ENCODE measurements around the gene SOX8. TPM values are rescaled to one million over a fixed set of nuclear protein-coding genes. Genes with fewer than 3 reads are reported as not detected.

Gene SOX8
- total RNA-seq, 1 experiment from 2014 or later = not detected

- no peak for DNase-seq (ENCODE audit: low read depth)
These were observed 25.2 kb downstream of the SOX8 start for GRCh38 chr16:1006781-1007180.

- peak; percentile 39 for DNase-seq (ENCODE audit: low read depth)
These were observed 25.8 kb downstream of the SOX8 start for GRCh38 chr16:1007284-1007850.

GRCh38 chr16:1008085-1008484 is 26.5 kb downstream of the SOX8 start:
- DNase-seq (ENCODE audit: low read depth) = no peak

DNA sequence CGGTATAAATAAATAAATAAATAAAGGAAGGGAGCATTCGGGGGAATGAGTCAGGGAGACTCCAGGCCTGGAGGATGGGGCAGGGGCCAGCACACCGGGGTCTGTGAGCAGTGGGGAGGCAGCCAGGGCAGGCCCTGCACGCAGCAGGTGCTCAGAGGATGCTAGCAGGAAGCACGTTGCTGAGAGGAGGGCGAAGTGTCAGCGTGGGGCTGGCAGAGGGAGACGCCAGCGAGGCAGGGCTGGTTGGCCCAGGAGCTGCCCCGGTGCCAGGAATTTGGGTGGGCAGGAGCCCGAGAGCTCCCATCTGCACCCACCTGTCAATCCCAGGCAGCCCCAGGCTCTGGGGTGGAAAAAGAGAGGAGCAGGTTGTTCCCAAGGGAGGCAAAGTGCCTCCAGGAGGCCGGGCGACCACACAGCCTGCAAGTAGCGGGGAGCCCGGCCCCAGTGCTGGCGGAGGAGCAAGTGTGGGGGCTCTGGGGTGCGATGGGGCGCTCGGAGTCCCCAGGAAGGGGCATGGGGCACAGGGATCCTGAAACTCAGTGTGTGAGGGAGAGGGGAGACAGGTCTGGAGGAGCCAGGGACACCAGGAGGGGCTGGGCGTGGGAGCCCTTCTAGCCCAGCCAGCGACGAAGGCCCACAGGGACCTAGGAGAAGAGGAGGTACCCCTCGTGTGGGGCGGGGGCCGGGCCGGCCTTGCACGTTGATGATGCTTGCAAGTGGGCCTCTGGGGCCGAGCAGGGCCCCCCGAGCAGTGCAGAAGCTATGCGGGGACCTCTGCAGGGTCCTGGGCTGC is 28.0 kb downstream of the SOX8 start:
- no peak for DNase-seq (ENCODE audit: low read depth)

- no peak for DNase-seq (ENCODE audit: low read depth)
These were observed 28.7 kb downstream of the SOX8 start for GRCh38 chr16:1010251-1010650.

GRCh38 chr16:1010815-1011214 is 29.2 kb downstream of the SOX8 start:
- no peak for DNase-seq (ENCODE audit: low read depth)

DNA sequence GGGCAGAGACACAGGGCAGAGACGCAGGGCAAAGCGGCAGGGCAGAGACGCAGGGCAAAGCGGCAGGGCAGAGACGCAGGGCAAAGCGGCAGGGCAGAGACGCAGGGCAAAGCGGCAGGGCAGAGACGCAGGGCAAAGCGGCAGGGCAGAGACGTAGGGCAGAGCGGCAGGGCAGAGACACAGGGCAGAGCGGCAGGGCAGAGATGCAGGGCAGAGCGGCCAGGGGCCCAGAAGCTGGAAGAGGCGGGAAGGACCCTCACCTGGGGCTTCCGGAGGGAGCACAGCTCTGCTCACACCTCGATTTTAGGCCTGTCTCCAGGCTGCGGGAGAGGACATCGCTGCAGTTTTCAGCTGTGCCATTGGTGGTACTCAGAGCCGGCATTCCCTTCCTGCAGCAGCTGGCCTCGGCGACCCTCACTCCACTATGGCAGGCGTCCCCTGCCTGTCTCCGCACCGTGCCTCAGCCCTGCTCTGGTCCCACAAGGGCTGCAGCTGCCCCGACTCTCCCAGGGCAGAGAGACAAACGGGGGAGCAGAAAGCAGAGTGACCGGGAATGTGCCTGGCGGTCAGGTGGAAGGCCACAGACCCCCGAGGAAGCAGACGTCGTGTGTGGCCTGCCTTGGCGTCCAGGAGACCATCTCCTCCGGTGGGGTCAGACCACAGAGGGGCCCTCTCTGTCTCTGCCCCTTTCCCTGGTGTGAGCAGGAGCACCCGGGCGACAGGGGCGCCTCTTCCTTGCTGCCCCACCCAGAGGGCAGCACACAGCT is 29.9 kb downstream of the SOX8 start:
- DNase-seq (ENCODE audit: low read depth) = no peak

- no peak for DNase-seq (ENCODE audit: low read depth)
These were observed 30.6 kb downstream of the SOX8 start for GRCh38 chr16:1012135-1012534.

DNA sequence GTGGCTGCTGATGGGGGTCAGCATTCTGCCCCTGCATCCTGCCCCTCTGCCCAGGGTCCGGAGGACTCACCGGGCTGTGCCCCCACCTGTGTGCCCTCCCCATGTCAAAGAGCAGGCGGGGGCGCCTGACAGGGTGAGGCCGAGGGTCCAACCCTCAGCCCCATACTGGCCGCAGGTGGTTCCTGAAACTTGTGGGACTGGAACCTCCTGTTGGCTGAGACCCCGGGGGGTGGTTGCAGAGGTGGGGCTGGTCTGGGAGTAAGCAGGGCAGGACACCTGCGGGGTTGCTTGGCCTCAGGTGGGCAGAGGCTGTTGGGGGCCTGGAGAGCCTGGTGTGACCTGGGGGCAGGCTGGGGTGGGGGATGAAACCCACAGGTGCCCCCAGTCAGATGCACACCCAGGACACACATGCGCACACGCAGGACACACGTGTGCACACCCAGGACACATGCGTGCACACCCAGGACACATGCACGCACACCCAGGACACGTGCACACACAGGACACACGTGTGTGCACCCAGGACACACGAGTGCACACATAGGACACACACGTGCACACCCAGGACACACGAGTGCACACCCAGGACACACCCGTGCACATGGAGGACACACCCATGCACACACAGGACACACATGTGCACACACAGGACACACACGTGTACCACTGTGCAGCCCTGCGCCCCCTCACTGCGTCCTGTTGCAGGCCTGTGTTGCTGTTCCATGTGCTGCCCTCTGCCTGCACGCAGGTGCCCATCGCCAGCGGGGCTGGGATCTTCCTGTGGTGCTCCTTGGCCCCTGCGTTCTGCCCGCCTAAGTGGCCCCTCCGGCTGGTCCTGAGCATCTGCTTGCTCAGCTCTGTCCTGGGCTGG is 31.4 kb downstream of the SOX8 start:
- DNase-seq (ENCODE audit: low read depth) = no peak

GRCh38 chr16:1013593-1013900 is 32.0 kb downstream of the SOX8 start:
- DNase-seq (ENCODE audit: low read depth) = no peak

- DNase-seq (ENCODE audit: low read depth) = no peak
These were observed 32.7 kb downstream of the SOX8 start for GRCh38 chr16:1014221-1014620.

- no peak for DNase-seq (ENCODE audit: low read depth)
These were observed 33.4 kb downstream of the SOX8 start for GRCh38 chr16:1014771-1015495.

GRCh38 chr16:1018447-1019198 is 37.1 kb downstream of the SOX8 start:
- no peak for DNase-seq (ENCODE audit: low read depth)

DNA sequence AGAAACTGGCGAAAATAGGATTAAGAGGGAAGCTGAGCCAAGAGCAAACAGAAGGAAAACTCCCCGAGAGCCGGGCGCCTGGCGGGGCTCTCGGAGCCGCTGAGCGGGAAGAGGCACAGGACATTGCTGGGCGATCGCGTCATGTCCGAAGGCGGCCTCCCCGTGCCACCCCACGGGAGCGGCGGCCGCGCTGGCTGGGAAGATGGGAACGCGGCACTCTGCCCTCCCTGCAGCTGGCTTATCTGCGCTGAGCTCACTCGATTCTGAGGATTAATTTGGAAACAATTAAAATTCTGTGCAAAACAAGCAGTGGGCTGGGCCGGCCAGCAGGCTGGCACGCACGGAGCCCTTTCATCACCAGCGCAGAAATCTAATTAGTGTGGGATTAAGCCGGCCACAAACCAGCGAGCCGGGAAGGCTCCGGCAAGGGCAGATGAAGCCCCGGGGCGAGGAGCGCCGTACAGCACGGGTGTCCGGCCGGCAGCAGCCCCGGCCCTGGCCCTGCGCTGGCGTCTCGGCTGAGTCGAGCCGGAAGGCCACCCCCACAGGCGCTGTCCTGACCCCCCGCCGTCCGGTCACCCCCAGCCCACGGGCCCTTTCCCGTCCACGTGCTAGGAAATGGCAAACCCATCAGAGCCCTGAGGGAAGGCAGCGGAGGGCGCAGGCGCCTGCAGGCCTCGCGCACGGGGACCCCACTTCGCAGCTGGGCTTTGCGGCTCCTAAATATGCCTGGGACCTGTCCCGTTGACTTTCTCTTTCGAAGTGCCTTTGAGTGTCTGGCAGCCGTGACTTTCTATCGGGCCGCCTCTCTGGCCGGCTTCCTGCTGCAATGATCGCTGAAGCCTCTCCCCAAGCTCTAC is 37.9 kb downstream of the SOX8 start:
- peak; percentile 78 for DNase-seq (ENCODE audit: low read depth)

DNA sequence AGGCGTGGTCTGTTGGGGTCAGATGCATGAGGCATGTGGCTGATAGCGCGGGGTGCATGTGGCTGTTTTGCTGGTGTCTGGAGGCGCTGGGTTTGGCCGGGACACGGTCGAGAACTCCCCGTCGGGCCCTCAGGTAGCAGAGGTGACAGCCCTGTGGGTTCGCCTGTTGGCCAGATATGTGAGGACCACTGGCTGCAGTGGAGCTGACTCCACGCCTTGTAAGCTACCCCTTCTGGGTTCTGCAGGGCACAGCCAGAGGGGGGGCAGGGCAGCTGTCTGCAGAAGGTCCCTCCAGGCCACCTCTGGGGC is 38.5 kb downstream of the SOX8 start:
- DNase-seq (ENCODE audit: low read depth) = no peak

DNA sequence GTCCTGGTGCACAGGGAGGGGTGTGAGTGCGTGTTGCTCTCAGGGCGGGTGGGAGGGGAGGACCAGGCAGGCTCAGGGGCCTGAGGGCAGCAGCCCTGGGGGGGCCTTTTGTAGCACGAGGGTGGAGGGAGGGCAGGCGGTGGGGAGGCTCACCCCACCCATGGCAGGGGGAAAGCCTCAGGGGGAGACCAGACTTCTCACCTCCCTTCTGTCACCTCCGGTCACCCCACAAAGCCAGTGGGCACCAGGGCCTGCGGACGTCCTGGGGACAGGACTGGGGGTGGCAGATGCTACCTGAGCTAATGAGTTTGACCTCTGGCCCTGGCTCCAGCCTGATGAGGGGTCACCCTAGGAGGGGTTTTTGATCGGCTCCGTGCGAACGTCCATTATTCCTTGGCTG is 39.0 kb downstream of the SOX8 start:
- no peak for DNase-seq (ENCODE audit: low read depth)

GRCh38 chr16:1021553-1022160 is 40.1 kb downstream of the SOX8 start:
- DNase-seq (ENCODE audit: low read depth) = no peak

DNA sequence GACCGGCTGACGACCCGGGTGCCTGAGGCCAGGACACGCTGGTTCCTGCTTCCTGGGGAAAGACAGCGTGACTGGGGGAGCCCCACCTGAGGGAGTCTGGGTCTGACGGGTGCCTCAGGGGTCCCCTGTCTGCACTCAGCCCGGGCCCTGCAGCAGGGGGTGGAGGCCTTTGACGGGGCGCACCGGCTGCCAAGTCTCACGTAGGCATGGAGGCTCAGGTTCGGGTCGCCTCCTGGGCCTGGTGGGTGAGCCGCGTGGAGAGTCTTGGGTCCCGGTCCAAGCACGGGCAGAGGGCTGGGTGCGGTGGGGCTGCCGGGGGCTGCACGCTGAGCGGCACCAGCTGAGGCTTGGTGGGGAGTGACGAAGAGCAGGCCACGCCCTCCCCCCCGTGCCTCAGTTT is 40.9 kb downstream of the SOX8 start:
- no peak for DNase-seq (ENCODE audit: low read depth)

DNA sequence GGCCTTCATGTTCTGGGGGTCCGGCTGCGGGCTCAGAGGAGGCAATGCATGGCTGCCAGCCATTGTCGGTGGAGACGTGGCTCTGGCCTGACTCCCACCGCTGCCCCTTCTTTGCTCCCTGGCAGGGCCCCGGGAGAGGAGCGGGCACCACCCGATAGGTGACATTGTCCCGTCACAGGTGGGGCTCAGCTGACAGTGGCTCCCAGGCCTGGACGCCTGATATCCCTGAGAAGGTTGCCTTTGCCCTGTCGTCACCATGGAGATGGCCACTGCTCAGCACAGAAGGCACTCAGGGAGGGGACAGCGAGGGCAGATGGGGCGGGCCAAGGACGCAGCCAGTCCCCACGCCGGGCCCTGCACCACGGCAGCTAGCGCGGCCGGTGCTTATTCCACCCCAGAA is 42.6 kb downstream of the SOX8 start:
- no peak for DNase-seq (ENCODE audit: low read depth)
